Thymus (tissue), 11 donors: ENCODE measurements around the gene MAST1. TPM values are rescaled to one million over a fixed set of nuclear protein-coding genes. Genes with fewer than 3 reads are reported as not detected.
"Not testable (repeated sequence)": the region's sequence is repeated elsewhere in the genome, so short reads cannot be mapped to it uniquely, and the experiment has no call there.

Experiments used
- DNase-seq, 9 donors: peaks; one replicate each; pipeline ENCODE4 v3.0.0-alpha.2; 2013; ENCODE audit warnings: low spot score in 9 of 9, low read depth in 6 of 9, missing footprints in 1 of 9
- H3K27ac ChIP-seq, 2 donors: one replicate each; pipeline ENCODE4 v1.5.1; 2013; ENCODE audit warnings: control low read depth in 1 of 2, low read depth in 1 of 2, low read length in 1 of 2, mild to moderate bottlenecking in 1 of 2, moderate library complexity in 1 of 2
- H3K27me3 ChIP-seq, 2 donors: one replicate each; pipeline ENCODE4 v1.5.1; 2013; ENCODE audit warnings: low read length in 1 of 2; ENCODE audit not compliant: control insufficient read depth in 2 of 2, insufficient read depth in 1 of 2
- H3K36me3 ChIP-seq, 2 donors: one replicate each; pipeline ENCODE4 v1.5.1; 2013; ENCODE audit warnings: low read length in 1 of 2, mild to moderate bottlenecking in 1 of 2, moderate library complexity in 1 of 2; ENCODE audit not compliant: control insufficient read depth in 2 of 2, insufficient read depth in 2 of 2
- H3K4me1 ChIP-seq, 2 donors: one replicate each; pipeline ENCODE4 v1.5.1; 2013; ENCODE audit warnings: low read length in 2 of 2; ENCODE audit not compliant: control insufficient read depth in 2 of 2, insufficient read depth in 2 of 2
- H3K4me3 ChIP-seq, 2 donors: one replicate each; pipeline ENCODE4 v1.5.1; 2013; ENCODE audit warnings: low read length in 2 of 2, control low read depth in 1 of 2, mild to moderate bottlenecking in 1 of 2
- H3K9me3 ChIP-seq, 2 donors: one replicate each; pipeline ENCODE4 v1.5.1; 2013; ENCODE audit warnings: low read length in 1 of 2, mild to moderate bottlenecking in 1 of 2; ENCODE audit not compliant: control insufficient read depth in 2 of 2, insufficient read depth in 1 of 2
- WGBS: extraction: QIAGEN DNeasy Blood & Tissue Kit; methylation state at CpG from one replicate; pipeline ENCODE4 v1.1.7; 2013; 5-methylcytosine and 5-hydroxymethylcytosine counted together
- polyA plus RNA-seq: library from polyadenylated mRNA; stranded (reverse); fragments of 200-250 nt; gene quantifications from one replicate; pipeline ENCODE4 v1.2.3, GENCODE V29; 2013
- total RNA-seq: library from RNA; stranded (reverse); fragments of 120-200 nt; gene quantifications from one replicate; pipeline ENCODE4 v1.2.4, GENCODE V29; 2013
- donor health status: healthy.

The MAST1 gene
- total and polyA plus RNA-seq, 2 donors = 0.38 to 0.91 TPM

GRCh38 chr19:12792853-12793289, 45.4 kb upstream of the MAST1 start:
- Histone ChIP-seq H3K36me3 (peaks cover 0 to 4% of the 10 kb centered on the region in 2 donors), H3K9me3 (no peaks in the 10 kb centered on the region), H3K27me3 (peaks cover 14 to 19% of the 10 kb centered on the region in 2 donors), H3K4me1 (peaks cover 5 to 52% of the 10 kb centered on the region in 2 donors), H3K4me3 (peak overlapping the region; percentile 66 to 83), H3K27ac (peak overlapping the region; percentile 98)
- DNase-seq = no peak
- WGBS = under 1% methylated on average over 22 of the region's 22 CpGs

- Histone ChIP-seq H3K4me3 (peak overlapping the region; percentile 66 to 83), H3K36me3 (peaks cover 0 to 4% of the 10 kb centered on the region in 2 donors), H3K27me3 (peaks cover 13 to 18% of the 10 kb centered on the region in 2 donors), H3K9me3 (no peaks in the 10 kb centered on the region), H3K27ac (peak overlapping the region; percentile 96 to 98), H3K4me1 (peaks cover 5 to 46% of the 10 kb centered on the region in 2 donors)
- peak in 8 of 9 donors; percentile 85 to 96 (median 93) for DNase-seq
- under 1% methylated on average over 81 of the region's 81 CpGs for WGBS
Measured at GRCh38 chr19:12793290-12794195, 44.8 kb upstream of the MAST1 start.

- no peak for DNase-seq
- H3K27ac ChIP-seq = peak overlapping the region; percentile 96 to 98
- H3K27me3 ChIP-seq = peaks cover 8 to 10% of the 10 kb centered on the region in 2 donors
- WGBS = 83% methylated on average over 7 of the region's 7 CpGs
- peak overlapping the region; percentile 13 to 83 for H3K4me3 ChIP-seq
- H3K4me1 ChIP-seq = peaks cover 5 to 38% of the 10 kb centered on the region in 2 donors
- no peaks in the 10 kb centered on the region for H3K9me3 ChIP-seq
- H3K36me3 ChIP-seq = peaks cover 0 to 6% of the 10 kb centered on the region in 2 donors
Measured at GRCh38 chr19:12794196-12794941, 43.9 kb upstream of the MAST1 start.

- Histone ChIP-seq H3K4me1 (peaks cover 5 to 35% of the 10 kb centered on the region in 2 donors), H3K27ac (no peak overlapping the region), H3K36me3 (peaks cover 5 to 11% of the 10 kb centered on the region in 2 donors), H3K9me3 (no peaks in the 10 kb centered on the region), H3K4me3 (no peak overlapping the region), H3K27me3 (peaks cover 5 to 9% of the 10 kb centered on the region in 2 donors)
- DNase-seq = no peak
- 97% methylated on average over 9 of the region's 9 CpGs for WGBS
Measured at GRCh38 chr19:12794971-12795381, 43.3 kb upstream of the MAST1 start.

- Histone ChIP-seq H3K9me3 (peaks cover 0 to 3% of the 10 kb centered on the region in 2 donors), H3K4me3 (no peak overlapping the region), H3K36me3 (peaks cover 13 to 16% of the 10 kb centered on the region in 2 donors), H3K27ac (peak overlapping the region in 1 of 2 donors; percentile 19), H3K4me1 (peaks cover 7 to 34% of the 10 kb centered on the region in 2 donors), H3K27me3 (peaks cover 0 to 17% of the 10 kb centered on the region in 2 donors)
- DNase-seq = peak in 5 of 9 donors; percentile 66 to 90 (median 86)
- WGBS = 16% methylated on average over 18 of the region's 18 CpGs
Measured at GRCh38 chr19:12796146-12797071, 41.9 kb upstream of the MAST1 start.

- 98% methylated on average over 6 of the region's 6 CpGs for WGBS
Measured at GRCh38 chr19:12797141-12797587, 41.2 kb upstream of the MAST1 start.

GRCh38 chr19:12797607-12798006, 40.7 kb upstream of the MAST1 start:
- 97% methylated on average over 7 of the region's 7 CpGs for WGBS
- peaks cover 0 to 29% of the 10 kb centered on the region in 2 donors for H3K27me3 ChIP-seq
- H3K4me1 ChIP-seq = peaks cover 11 to 44% of the 10 kb centered on the region in 2 donors
- H3K4me3 ChIP-seq, H3K9me3 ChIP-seq, DNase-seq, H3K27ac ChIP-seq: not testable (repeated sequence)
- H3K36me3 ChIP-seq = peaks cover 13 to 19% of the 10 kb centered on the region in 2 donors

More at GRCh38 chr19:12797141-12797587, 41.2 kb upstream of the MAST1 start:
- Histone ChIP-seq H3K9me3 (peaks cover 0 to 3% of the 10 kb centered on the region in 2 donors), H3K27ac (no peak overlapping the region), H3K4me1 (peaks cover 8 to 40% of the 10 kb centered on the region in 2 donors), H3K4me3 (no peak overlapping the region), H3K36me3 (peaks cover 13 to 19% of the 10 kb centered on the region in 2 donors), H3K27me3 (peaks cover 0 to 25% of the 10 kb centered on the region in 2 donors)
- no peak for DNase-seq
